ENCODE results near the gene TRAK1.

Gene TRAK1

GRCh38 chr3:42191443-42191747 lies 100.2 kb downstream of the TRAK1 start:
- no peak for TF ChIP-seq CTCF (IDR thresholded peaks at IDR 0.05; ENCODE audit: control extremely low read depth, extremely low read depth, low read depth, missing control alignments)
- CTCF ChIA-PET = interaction anchor here (0.7 to 12.9 kb wide), 52 partner anchors 9 to 1863 kb away, joined by 3 to 276 read pairs (median 4); partner anchors contain the start of genes NKTR, TRAK1 and ULK4
- POLR2A ChIA-PET = interaction anchor here (1.0 kb wide), 1 partner anchor 69 kb away, joined by 3 read pairs; no protein-coding TSS in a partner anchor
- DNase-seq (ENCODE audit: extremely low spot score) = no peak

- no peak for TF ChIP-seq CTCF (IDR thresholded peaks at IDR 0.05; ENCODE audit: control extremely low read depth, extremely low read depth, low read depth, missing control alignments)
- CTCF ChIA-PET = interaction anchor here (1.0 to 12.9 kb wide), 14 partner anchors 8 to 126 kb away, joined by 4 to 276 read pairs (median 20); no protein-coding TSS in a partner anchor
- POLR2A ChIA-PET = no interaction called here
- DNase-seq (ENCODE audit: extremely low spot score) = no peak
These were observed 101.4 kb downstream of the TRAK1 start for GRCh38 chr3:42192334-42193200.

- no peak for TF ChIP-seq CTCF (IDR thresholded peaks at IDR 0.05; ENCODE audit: control extremely low read depth, extremely low read depth, low read depth, missing control alignments)
- CTCF ChIA-PET = interaction anchor here (0.9 to 12.9 kb wide), 11 partner anchors 10 to 248 kb away, joined by 3 to 276 read pairs (median 4); no protein-coding TSS in a partner anchor
- peak; percentile 50 for DNase-seq (ENCODE audit: extremely low spot score)
- POLR2A ChIA-PET = no interaction called here
These were observed 103.9 kb downstream of the TRAK1 start for GRCh38 chr3:42194943-42195510.

- TF ChIP-seq CTCF (IDR thresholded peaks at IDR 0.05; ENCODE audit: control extremely low read depth, extremely low read depth, low read depth, missing control alignments) = no peak
- ChIA-PET CTCF (interaction anchor here (0.9 to 12.9 kb wide), 9 partner anchors 9 to 247 kb away, joined by 3 to 276 read pairs (median 5); no protein-coding TSS in a partner anchor), POLR2A (no interaction called here)
- peak; percentile 71 for DNase-seq (ENCODE audit: extremely low spot score)
These were observed 104.7 kb downstream of the TRAK1 start for GRCh38 chr3:42195879-42196330.

- POLR2A ChIA-PET = no interaction called here
- CTCF ChIA-PET = interaction anchor here (1.0 to 5.1 kb wide), 5 partner anchors 8 to 49 kb away, joined by 3 to 34 read pairs (median 3); no protein-coding TSS in a partner anchor
- DNase-seq (ENCODE audit: extremely low spot score) = no peak
- no peak for TF ChIP-seq CTCF (IDR thresholded peaks at IDR 0.05; ENCODE audit: control extremely low read depth, extremely low read depth, low read depth, missing control alignments)
These were observed 107.6 kb downstream of the TRAK1 start for GRCh38 chr3:42198709-42199108.

- CTCF ChIA-PET = interaction anchor here (5.1 kb wide), 1 partner anchor 12 kb away, joined by 34 read pairs; no protein-coding TSS in a partner anchor
- TF ChIP-seq CTCF (IDR thresholded peaks at IDR 0.05; ENCODE audit: control extremely low read depth, extremely low read depth, low read depth, missing control alignments) = no peak
These were observed 111.2 kb downstream of the TRAK1 start for GRCh38 chr3:42202217-42202865.

More at GRCh38 chr3:42202217-42202865, 111.2 kb downstream of the TRAK1 start:
- POLR2A ChIA-PET = no interaction called here
- no peak for DNase-seq (ENCODE audit: extremely low spot score)

All from GM10248 (cell line).